H1 (cell line): Measurements from ENCODE around the gene GTF2H3. TPM values are rescaled to one million over a fixed set of nuclear protein-coding genes. Genes with fewer than 3 reads are reported as not detected.

ENCODE experiments used
- BRCA1 ChIP-seq: IDR thresholded peaks from 2 replicates; pipeline ENCODE4 v1.6.1; 2012; ENCODE audit warnings: low read depth, low read length, improper control_type of control experiment
- CBX5 ChIP-seq: fragments of 300-800, 300-1000 bp; sonication (generic); IDR thresholded peaks from 2 replicates; pipeline ENCODE4 v1.7.1; 2016; ENCODE audit warnings: antibody characterized with exemption, low read length, low read depth
- EGR1 ChIP-seq: IDR thresholded peaks from 2 replicates; pipeline ENCODE4 v1.6.1; 2011; ENCODE audit warnings: low read depth, low read length, borderline replicate concordance
- EZH2 ChIP-seq: fragments of 200-600 bp; sonication (generic); IDR thresholded peaks from 2 replicates; pipeline ENCODE4 v1.7.1; 2012; ENCODE audit warnings: low read depth, mild to moderate bottlenecking, moderate library complexity, low read length, inconsistent platforms; ENCODE audit not compliant: severe bottlenecking
- GABPA ChIP-seq: IDR thresholded peaks from 2 replicates; pipeline ENCODE4 v1.6.1; 2011; ENCODE audit warnings: mild to moderate bottlenecking, low read length, moderate library complexity, borderline replicate concordance; ENCODE audit not compliant: insufficient read depth
- HDAC6 ChIP-seq: IDR thresholded peaks from one replicate; pipeline ENCODE4 v1.7.1; 2012; ENCODE audit warnings: low read depth, mild to moderate bottlenecking, inconsistent platforms, low read length, moderate library complexity
- KDM1A ChIP-seq: fragments of 200-600, 300-600 bp; sonication (generic); IDR thresholded peaks from 2 replicates; pipeline ENCODE4 v1.7.1; 2016; ENCODE audit warnings: mild to moderate bottlenecking, low read length, borderline replicate concordance
- PHF8 ChIP-seq: fragments of 200-600 bp; sonication (generic); conservative IDR thresholded peaks from 2 replicates; pipeline ENCODE4 v1.7.1; 2012; ENCODE audit warnings: low read depth, mild to moderate bottlenecking, inconsistent platforms, low read length, moderate library complexity
- POLR2A ChIP-seq, 2 experiments: IDR thresholded peaks; 1 replicate in 1 of 2; 2 replicates in 1 of 2; pipeline ENCODE4 v1.6.1; 2011; ENCODE audit warnings: low read depth in 2 of 2, low read length in 2 of 2, mild to moderate bottlenecking in 2 of 2; ENCODE audit errors: control extremely low read depth in 1 of 2
- POLR2AphosphoS5 ChIP-seq: IDR thresholded peaks from 2 replicates; pipeline ENCODE4 v1.6.1; 2011; ENCODE audit warnings: low read depth, low read length
- TAF7 ChIP-seq: optimal IDR thresholded peaks from 2 replicates; pipeline ENCODE3; 2011; ENCODE audit warnings: low read depth, mild to moderate bottlenecking, inconsistent platforms, low read length, moderate library complexity, borderline replicate concordance
- TBP ChIP-seq: IDR thresholded peaks from 2 replicates; pipeline ENCODE4 v1.6.1; 2011; ENCODE audit warnings: low read depth, low read length, improper control_type of control experiment
- polyA plus RNA-seq, 7 experiments: library from polyadenylated mRNA; depleted of rRNA in 3 of 7; stranded (reverse) in 5 of 7; unstranded in 2 of 7; fragments of >200 nt in 5 of 7; fragments of 200-250 nt in 2 of 7; gene quantifications; 1 replicate in 5 of 7; 2 replicates in 1 of 7; 4 replicates in 1 of 7; pipeline versions ENCODE4 v1.2.1 to v1.2.3, GENCODE V29; 2011 to 2013; ENCODE audit warnings: missing spikeins in 2 of 7, mixed read lengths in 2 of 7
- total RNA-seq: library from RNA; stranded (reverse); fragmentation: NEBNext Ultra II Directional; extraction: Animal tissue kit (Norgen Biotek cat#: 25700); gene quantifications from 2 replicates; pipeline ENCODE4 v1.2.1, GENCODE V29; 2021
- TF ChIP-seq, protein P1 (sequence below): IDR thresholded peaks from 2 replicates; pipeline ENCODE4 v1.6.1; 2011; ENCODE audit warnings: low read depth, mild to moderate bottlenecking, low read length; ENCODE audit not compliant: insufficient read depth

GTF2H3 gene
- total and polyA plus RNA-seq, 2 of the 8 experiments (the other 6 are each of a cell fraction or from before 2014, with no cell fraction given): 21.0 to 32.1 TPM

DNA sequence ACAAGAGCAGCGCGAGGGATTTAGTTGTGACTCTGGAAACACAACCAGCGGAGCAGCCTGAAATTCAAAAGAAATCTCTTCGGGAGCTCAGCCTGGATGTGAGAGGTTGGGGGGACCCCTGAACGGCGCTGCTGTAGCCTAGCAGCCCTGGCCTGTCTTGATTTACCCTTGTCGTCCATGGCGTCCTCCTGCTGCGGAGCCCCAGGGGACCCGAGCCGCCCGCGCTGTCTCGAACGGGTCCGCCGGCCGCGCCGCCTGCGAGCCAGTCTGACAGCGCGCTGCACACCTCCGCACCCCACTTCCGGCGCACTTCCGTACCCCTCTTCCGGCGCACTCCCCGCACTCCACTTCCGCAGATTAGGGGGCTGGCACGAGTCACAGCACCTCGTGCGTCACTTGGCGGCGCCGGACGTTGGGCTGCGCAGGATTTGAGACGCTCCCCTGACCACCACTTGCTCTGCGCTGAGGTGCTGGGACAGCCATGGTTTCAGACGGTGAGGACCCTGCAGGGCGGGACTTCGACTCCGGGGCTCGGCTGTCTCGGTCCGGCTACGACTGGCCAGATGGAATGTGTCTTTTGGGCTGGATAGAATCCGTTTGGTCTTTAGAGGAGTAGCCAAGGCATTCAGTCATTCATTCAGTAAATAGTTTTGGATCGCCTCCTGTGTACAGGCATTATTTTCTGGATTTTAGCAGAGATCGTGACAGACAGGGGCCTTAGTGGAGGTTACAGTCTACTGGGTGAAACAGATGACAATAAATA lies at the start of gene GTF2H3, which contains the start of gene EIF2B1 (continued):
- TF ChIP-seq EZH2 (no peak), POLR2A (IDR thresholded peaks at IDR 0.05; ENCODE audit: control extremely low read depth in 1 of 2, low read depth in 2 of 2, low read length in 2 of 2) (peak; percentile 96 to 99), BRCA1 (peak; percentile 53; the same call in 1 of the 2 replicates), TAF7 (peak; percentile 97), CBX5 (no peak), HDAC6 (no peak), EGR1 (peak; percentile 95), KDM1A (no peak), PHF8 (peak; percentile 96), POLR2AphosphoS5 (peak; percentile 99), GABPA (peak; percentile 99), TBP (peak; percentile 96)
- TF ChIP-seq, protein P1, sequence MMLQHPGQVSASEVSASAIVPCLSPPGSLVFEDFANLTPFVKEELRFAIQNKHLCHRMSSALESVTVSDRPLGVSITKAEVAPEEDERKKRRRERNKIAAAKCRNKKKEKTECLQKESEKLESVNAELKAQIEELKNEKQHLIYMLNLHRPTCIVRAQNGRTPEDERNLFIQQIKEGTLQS: peak; percentile 98
- TF ChIP-seq, all 59 proteins: peak for 28
